Esophagus mucosa (tissue), 1 donor: ENCODE data around the gene AP2M1. TPM values are rescaled to one million over a fixed set of nuclear protein-coding genes. Genes with fewer than 3 reads are reported as not detected.

ENCODE experiments used
- ATAC-seq: fragments of 200-7000 bp; cut with Tn5 transposase; one replicate; pipeline ENCODE4 v1.9.1; 2020
- total RNA-seq: library from RNA; stranded (reverse); gene quantifications from one replicate; pipeline ENCODE4 v1.2.4, GENCODE V29; 2023
- donor health status: DM: yes; HTN: yes; CAD: no.

The AP2M1 gene
- total RNA-seq, 1 donor from 2014 or later: 235 TPM

DNA sequence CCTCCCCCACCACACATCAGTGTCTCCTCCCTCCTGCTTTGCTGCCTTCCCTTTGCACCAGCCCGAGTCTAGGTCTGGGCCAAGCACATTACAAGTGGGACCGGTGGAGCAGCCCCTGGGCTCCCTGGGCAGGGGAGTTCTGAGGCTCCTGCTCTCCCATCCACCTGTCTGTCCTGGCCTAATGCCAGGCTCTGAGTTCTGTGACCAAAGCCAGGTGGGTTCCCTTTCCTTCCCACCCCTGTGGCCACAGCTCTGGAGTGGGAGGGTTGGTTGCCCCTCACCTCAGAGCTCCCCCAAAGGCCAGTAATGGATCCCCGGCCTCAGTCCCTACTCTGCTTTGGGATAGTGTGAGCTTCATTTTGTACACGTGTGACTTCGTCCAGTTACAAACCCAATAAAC is 9.0 kb downstream of the AP2M1 start:
- ATAC-seq: no peak

DNA sequence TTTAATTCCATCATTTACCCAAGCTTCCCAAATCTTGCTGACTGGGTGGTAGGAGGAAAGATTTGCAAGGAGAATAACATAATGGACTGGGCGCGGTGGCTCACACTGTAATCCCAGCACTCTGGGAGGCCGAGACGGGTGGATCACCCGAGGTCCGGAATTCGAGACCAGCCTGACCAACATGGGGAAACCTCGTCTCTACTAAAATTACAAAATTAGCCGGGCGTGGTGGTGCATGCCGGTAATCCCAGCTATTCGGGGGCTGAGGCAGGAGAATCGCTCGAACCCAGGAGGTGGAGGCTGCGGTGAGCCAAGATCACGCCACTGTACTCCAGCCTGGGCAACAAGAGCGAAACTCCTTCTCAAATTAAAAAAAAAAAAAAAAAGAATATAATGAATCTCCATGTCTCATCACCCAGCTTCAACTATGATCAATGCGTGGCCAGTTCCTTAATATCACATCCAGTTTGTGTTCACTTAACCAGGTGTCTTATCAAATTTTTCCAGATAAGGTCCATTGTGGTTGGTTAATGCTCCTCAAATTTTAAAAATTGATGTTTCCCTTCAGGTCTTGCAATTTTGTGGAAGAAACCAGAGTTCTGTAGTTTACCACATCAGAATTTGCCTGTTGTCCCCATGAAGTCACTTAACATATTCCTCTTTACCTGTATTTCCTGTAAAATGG is 10.0 kb downstream of the AP2M1 start:
- no peak for ATAC-seq

DNA sequence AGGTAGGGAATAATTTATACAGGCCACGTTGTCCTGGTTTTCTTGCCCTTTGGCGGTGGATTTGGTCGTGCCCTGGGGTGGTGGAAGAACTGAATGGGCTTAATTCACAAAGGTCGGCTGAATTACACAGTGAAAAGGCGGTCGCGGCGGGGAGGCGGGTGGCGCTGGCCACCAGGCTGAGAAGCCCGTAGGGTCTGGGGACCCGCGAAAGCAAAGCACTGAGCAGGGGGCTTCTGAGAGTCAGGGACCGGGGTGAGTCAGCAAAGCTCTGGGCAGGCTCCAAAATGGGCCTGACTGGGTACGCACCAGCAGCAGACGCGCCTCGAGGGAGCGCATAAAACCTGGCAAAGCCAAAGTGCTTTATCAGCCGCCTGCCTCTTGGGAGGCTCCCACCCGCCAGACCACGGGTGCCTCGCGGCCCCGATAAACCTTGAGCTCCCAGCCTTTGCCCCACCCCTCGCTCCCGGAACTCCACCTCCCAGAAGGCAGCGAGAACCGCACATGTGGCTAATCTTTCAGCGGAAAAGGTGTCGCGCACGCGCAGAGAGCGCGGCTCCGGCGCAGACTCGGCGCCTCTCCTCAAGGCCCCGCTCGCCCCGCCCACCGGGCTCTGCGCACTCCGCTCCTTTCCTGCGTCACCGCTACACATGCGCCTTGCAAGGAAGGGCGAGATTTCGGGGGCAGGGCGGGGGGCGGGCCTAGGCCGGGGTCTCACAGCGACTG is 11.0 kb downstream of the AP2M1 start:
- peak; percentile 98 for ATAC-seq

DNA sequence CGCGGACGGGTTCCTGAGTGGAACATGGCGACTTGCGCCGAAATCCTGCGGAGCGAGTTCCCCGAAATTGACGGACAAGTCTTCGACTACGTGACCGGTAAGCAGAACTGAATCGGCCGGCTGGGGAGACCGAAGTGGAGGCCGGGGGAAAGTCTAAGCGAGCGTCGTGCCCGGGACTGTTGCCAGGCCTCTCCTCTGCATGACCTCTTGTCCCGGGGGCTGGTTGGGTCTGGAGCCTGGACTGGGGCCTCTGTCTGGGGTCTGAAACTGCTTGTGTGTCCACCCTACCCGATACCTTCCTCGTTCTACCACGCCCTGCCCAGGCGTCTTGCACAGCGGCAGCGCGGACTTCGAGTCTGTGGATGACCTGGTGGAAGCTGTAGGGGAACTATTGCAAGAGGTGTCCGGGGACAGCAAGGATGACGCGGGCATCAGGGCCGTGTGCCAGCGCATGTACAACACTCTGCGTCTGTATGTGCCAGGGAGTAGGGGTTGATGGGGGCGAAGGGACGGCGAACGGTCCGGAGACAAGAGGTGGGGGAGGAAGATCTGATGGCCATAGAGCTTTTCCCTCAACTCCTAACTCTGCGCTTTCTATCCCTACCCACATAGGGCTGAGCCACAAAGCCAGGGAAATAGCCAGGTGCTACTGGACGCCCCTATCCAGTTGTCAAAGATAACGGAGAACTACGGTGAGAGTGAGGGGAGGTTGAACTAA is 11.7 kb downstream of the AP2M1 start, which contains the start of gene ABCF3:
ABCF3 (plus strand) TSS at position 16 of the 718 bp plus-strand sequence; CDS start at position 25, 9 bp downstream.
- ATAC-seq: peak; percentile 39

DNA sequence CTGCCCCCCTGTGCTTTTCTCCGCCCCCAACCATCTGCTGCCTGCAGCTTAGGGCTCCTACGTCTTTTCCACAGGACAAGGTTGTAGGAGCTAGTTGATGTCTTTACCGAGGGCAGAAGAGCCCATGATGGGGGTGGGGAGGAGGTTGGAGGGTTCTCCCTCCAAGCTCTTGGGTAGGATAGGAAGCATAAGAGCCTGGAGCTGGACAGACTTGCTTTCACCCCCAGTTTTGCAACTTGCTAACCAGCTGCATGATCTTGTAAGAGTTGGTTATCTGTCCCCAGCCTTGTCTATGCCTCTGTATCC is 12.2 kb downstream of the AP2M1 start:
- ATAC-seq: no peak

DNA sequence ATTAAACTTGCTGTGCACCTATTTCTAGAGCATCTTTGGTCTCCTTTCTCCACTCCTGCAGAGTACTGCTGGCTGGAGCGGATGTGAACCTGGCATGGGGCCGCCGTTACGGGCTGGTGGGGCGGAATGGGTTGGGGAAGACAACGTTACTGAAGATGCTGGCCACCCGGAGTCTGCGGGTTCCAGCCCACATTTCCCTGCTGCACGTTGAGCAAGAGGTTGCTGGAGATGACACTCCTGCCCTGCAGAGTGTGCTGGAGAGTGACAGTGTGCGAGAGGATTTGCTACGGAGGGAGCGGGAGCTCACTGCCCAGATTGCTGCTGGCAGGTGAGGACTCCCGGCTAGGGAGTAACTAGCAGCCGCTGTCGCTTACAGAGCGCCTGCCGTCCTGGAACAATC is 13.4 kb downstream of the AP2M1 start:
- ATAC-seq: no peak

DNA sequence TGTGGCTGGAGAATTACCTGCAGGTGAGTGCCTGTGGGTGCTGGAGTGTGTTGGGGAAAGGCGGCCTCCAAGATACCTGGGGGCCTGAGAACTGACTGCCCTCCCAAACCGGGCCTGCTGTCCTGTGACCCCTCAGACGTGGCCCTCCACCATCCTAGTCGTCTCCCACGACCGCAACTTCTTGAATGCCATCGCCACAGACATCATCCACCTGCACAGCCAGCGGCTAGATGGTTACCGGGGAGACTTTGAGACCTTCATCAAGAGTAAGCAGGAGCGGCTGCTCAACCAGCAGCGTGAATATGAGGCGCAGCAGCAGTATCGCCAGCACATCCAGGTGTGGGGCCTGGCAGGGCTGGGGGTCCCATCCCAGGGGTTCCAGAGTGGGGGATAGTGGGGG is 14.8 kb downstream of the AP2M1 start:
- no peak for ATAC-seq

DNA sequence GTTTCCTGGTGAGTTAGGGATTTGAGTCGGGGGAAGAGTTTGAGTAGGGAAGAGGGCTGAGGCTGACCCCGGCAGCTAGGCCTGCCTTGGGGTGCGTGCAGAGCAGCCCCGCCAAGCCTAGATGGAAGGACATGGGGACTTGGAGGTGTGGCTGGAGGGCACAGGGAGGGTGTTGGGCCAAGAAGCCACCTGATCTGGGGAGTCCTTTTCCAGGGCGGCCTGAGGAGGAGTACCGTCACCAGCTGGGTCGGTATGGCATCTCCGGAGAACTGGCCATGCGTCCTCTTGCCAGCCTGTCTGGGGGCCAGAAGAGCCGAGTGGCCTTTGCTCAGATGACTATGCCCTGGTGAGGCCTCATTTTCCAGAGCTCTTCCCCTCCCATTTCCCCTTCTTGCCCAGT is 18.2 kb downstream of the AP2M1 start:
- no peak for ATAC-seq

DNA sequence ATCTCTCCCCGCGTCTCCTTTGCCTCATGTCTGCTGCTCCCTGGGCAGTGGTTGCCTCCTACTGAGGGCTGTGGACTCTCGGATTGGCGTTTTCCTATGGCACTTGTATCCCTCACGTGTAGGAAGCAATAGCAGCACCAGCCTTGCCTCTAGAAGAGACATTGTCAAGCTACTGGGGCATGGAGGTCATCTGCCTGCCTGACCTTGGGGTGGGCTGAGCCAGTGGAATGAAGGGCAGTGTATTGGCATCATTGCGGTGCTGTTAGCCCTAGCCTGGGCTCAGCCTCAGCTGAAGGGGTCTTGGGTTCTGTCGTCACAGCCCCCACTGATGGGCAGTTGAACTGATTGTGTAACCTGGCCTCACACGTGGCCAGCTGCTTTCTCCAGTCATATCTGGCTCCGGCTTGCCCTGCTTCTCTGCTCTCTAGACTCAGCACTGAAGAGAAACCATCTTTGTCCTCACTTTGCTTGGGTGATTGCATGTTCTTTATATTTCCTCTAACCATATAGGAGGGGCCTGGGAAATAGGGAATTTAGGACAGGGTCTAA is 19.4 kb downstream of the AP2M1 start:
- no peak for ATAC-seq

DNA sequence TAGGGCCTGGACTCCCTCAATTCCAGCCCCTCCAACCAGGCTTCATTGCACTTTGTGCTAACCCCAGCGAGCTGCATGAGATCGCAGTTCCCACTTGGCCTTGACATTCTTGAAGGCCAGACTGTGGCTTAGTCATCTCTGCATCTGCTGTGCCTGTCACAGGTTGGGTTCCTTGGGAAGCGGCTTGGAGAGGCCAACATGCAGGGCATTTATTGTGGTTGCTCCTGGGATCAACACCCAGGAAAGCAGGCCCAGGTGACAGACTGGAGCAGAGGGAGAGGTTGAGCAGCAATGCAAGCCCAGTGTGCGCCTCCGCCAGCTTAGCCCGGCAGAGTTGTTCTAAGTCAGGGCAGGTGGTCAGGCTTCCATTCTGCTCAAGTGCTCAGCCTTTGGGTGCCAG is 21.9 kb downstream of the AP2M1 start:
- ATAC-seq: no peak

DNA sequence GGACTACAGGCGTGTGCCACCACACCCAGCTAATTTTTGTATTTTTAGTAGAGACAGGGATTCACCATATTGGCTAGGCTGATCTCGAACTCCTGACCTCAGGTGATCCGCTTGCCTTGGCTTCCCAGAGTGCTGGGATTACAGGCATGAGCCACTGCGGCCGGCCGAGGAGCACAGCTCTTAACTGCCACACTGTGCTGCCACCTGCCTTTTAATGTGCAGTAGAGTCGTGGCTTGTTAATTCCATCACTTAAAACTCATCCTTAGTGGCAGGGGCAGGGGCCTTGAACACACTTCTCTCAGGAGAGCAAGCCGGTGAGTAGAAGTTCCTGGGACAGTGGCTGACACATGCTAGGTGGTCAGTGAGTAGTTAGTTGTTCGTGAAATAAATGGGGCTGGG is 23.9 kb downstream of the AP2M1 start:
- no peak for ATAC-seq

DNA sequence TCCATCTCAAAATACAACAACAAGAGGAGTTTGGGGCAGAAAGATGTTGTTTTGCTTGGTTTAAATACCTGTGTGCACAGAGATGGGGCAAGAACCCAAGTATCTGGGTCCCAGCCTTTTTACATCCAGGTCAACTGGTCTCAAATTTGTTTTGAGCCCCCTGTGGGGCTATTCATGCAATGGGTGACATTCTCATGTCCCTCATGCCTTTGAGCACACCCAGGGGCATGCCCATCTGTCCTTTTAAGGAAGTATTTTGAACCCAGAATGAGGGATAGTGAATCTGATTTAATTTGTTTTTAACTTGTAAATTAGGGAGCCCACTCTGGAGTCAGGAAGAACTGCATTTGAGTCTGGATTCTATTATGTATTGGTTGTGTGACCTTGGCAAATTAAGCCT is 26.2 kb downstream of the AP2M1 start:
- ATAC-seq: no peak

DNA sequence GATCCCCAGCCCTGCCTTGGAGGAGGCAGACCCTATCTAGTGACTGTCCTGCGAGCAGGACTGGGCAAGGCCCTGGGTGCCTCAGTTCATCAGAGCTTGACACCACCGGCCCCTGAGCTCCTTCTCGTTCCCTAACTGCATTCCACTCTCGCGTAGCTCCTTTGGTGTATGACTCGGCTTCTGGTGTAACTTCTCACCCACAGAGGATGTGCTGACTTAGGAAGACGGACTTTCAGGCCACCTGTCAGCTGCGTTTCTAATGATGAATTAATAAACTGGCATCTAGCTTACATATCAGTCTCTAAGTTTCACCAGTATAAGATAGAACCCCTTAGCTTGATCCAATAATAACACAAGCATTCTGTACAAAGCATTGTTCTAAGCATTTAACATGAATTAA is 28.9 kb downstream of the AP2M1 start:
- ATAC-seq: peak; percentile 31

DNA sequence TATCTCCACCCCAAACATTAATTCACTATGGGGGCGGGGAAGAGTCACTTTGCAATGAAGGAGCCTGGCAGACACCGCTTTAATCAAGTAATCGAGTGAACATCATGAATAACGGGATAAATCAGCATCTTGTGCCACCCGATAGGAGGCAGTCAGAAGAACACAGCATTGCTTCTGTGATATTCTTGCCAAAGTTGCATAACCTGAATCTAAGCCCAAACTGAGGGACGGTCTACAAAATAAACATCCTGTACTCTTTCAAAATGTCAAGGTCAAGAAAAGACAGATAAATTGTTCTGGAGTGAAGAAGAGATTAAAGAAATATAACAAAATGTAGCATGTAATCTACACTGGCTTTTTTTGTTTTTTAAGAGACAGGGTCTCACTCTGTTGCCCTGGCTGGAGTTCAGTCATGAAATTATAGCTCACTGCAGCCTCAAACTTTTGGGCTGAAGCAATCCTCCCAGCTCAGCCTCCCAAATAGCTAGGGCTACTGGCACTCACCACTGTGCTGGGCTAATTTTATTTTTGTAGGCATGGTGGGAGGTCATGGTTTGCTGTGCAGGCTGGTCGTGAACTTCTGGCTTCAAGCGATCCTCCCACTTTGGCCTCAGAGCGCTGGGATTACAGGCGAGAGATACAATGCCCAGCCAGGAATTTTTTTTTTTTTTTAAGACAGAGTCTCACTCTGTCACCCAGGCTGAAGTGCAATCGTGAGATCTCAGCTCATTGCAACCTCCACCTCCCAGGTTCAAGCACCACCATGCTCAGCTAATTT is 34.7 kb downstream of the AP2M1 start:
- ATAC-seq: no peak

DNA sequence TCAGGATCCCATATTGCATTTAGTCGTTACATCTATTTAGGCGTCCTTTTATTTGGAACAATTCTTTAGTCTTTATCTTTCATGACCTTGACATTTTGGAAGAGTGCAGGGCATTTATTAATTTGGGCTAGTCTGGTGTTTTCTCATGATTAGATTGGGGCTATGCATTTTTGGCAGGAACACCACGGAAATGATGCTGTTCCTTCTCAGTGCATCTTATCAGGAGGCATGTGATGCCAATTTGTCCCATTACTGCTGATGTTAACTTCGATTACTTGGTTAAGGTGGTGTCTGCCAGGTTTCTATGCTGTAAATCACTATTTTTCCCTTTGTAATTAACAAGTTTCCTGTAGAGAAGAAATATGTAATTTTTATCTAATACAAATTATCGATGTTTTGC is 36.6 kb downstream of the AP2M1 start:
- no peak for ATAC-seq

DNA sequence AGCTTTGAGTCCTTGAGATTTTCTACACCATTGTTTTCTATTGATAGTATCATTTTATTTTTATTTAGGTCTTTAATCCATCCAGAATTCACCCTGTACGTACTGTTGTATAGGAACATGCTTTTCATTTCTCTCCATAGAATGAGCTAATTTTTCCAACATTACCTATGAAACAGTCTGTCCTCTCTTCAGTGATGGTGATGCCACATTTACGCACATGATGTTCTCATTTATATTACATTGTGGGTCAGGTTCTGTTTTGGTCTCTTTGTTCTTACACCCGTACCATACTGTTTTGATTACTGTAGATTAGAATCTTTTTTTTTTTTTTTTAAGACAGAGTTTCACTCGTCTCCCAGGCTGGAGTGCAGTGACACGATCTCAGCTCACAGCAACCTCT is 37.1 kb downstream of the AP2M1 start:
- ATAC-seq: no peak

DNA sequence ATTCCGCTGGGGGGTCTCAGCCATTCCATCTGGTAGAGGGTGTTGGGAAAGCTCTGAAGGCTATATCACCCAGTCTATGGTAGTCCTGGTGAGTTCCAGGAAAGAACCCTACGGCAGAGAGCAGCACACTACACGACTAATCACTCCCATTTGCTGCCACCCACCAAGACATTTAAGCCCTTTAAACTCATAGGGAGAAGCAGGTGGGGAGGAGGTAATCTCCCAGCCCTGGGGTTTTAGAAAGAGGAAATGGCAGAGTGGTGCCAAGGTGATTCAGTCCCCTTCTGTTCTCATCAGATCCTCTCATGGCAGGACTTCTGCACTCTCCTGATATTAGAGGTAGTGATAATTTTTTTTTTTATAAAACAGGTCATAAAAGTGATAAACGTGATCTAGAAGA is 44.2 kb downstream of the AP2M1 start:
- ATAC-seq: no peak

DNA sequence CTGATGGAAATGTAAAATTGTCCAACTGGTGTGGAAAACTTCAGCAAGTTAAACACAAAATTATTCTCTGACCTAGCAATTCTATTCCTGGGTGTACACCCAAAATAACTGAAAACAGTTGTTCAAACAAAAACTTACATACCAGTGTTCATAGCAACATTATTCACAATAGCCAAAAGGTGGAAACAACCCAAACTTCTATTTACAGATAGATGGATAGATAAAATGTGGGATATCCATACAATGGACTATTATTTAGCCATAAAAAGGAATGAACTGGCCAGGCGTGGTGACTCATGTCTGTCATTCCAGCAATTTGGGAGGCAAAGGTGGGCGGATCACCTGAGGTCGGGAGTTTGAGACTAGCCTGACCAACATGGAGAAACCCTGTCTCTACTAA is 47.9 kb downstream of the AP2M1 start:
- ATAC-seq: no peak

DNA sequence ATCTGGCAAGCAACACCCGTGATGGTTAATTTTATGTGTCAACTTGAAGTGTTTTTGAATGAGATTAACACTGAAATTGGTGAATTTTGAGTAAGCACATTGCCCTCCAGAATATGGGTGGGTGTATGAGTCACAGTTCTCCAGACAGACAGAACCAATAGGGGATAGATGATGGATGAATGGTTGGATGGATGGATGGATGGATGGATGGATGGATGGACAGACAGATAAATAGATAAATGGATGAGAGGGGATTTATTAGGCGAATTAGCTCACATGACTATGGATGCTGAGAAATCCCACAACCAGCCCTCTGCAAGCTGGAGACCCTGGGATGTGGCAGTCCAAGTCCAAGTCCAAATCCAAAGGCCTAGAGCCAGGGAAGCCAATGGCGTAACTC is 49.3 kb downstream of the AP2M1 start:
- ATAC-seq: no peak

DNA sequence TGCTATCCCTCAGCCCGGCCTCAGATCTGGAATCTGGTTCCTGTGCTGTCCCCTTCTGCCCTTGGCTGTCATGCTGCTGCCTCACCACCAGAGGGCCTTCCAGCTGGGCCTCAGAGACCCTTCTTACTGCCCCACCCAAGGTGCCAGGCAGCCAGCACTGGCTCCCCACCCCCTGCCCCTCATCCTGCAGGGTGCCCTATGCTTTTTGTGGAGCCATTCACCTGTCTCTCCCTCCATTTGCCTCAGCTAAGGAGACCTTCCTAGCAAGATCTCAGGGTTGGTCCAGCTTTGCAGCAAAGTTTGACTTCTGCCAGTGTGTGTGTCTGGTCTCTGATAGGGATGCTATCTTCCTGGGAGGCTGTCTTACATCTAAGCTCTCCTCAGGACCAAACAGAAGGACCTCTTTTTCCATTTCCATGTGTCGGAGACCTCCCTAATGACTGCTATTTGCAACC is 52.9 kb downstream of the AP2M1 start:
- ATAC-seq: no peak

DNA sequence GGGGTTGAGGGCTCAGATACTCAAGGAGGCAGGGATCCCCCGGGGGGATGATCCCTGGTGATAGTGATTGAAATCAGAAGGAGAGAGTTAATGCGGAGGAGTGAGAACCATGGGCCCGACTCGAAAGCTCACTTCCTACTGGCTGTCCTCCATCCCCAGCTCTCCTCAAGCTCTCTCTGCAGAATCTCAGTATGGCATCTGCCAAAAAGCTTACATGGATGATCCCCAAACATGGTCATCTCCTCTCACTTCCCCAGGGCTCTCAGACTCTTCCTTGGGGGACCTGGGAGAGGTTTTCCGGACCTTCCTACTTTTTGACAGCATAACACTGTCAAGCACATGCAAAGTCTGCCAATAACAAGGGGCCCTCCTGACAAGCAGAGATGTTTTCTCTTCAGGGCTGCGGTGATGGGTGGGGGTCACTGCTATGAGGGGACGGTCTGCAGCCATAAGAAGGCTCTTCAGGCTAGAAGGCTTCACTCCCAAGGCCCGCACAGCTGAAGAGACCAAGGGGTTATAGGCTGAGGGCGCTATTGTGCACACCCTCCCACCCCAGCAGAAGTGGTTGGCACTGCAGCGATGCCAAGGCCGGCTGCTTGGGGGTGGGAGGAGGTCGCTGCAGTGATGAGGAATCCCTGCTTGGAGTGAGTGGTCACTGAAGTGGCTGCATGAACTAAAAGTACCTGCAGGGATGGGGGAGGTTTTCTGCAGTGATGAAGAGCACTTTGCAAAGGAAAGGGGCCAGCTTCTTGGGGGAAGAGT is 53.9 kb downstream of the AP2M1 start:
- ATAC-seq: no peak
